HepG2 (cell line): ENCODE measurements around the gene CCDC93. TPM values are rescaled to one million over a fixed set of nuclear protein-coding genes. Genes with fewer than 3 reads are reported as not detected.

Experiments used
- ATF2 ChIP-seq: sonication (generic); formaldehyde crosslinking; IDR thresholded peaks from 2 replicates; pipeline ENCODE4 v1.4.0; 2020; ENCODE audit warnings: missing genetic modification reagents
- CTCF ChIP-seq: sonication (generic); formaldehyde crosslinking; IDR thresholded peaks from 2 replicates; pipeline ENCODE4 v1.5.0; 2020; ENCODE audit warnings: mild to moderate bottlenecking, missing genetic modification reagents, moderate library complexity
- DPF2 ChIP-seq: sonication (generic); formaldehyde crosslinking; IDR thresholded peaks from 2 replicates; pipeline ENCODE4 v1.4.0; 2020; ENCODE audit warnings: mild to moderate bottlenecking, low read depth, missing genetic modification reagents, borderline replicate concordance
- KAT2B ChIP-seq: fragments of 150-350 bp; IDR thresholded peaks from 2 replicates; pipeline ENCODE4 v1.6.1; 2014; ENCODE audit warnings: low read depth, low read length, borderline replicate concordance
- PCBP1 ChIP-seq: fragments of 200-400 bp; formaldehyde crosslinking; IDR thresholded peaks from 2 replicates; pipeline ENCODE4 v1.6.1; 2017; ENCODE audit warnings: mild to moderate bottlenecking, low read depth, low read length, borderline replicate concordance
- RBFOX2 ChIP-seq: fragments of 200-400 bp; formaldehyde crosslinking; IDR thresholded peaks from 2 replicates; pipeline ENCODE4 v1.6.1; 2017; ENCODE audit warnings: low read depth, mild to moderate bottlenecking, low read length
- SOX5 ChIP-seq: IDR thresholded peaks from 2 replicates; pipeline ENCODE4 v1.6.1; 2016; ENCODE audit warnings: borderline replicate concordance
- SP5 ChIP-seq: IDR thresholded peaks from 2 replicates; pipeline ENCODE4 v1.6.1; 2016; ENCODE audit warnings: low read depth, borderline replicate concordance
- ZBTB38 ChIP-seq: sonication (generic); formaldehyde crosslinking; IDR thresholded peaks from 2 replicates; pipeline ENCODE4 v1.5.1; 2020; ENCODE audit warnings: mild to moderate bottlenecking, missing genetic modification reagents
- ZBTB40 ChIP-seq, 2 experiments: fragments of 450-650 bp in 1 of 2; sonication (generic) in 1 of 2; formaldehyde crosslinking in 1 of 2; IDR thresholded peaks; 2 replicates each; pipeline versions ENCODE4 v1.6.1 to v1.8.0; 2016 to 2022; ENCODE audit warnings: antibody characterized with exemption in 1 of 2, mild to moderate bottlenecking in 1 of 2, missing genetic modification reagents in 1 of 2
- ZNF10 ChIP-seq: sonication (generic); formaldehyde crosslinking; IDR thresholded peaks from 2 replicates; pipeline ENCODE4 v1.4.0; 2020; ENCODE audit warnings: mild to moderate bottlenecking, low read depth, missing genetic modification reagents, borderline replicate concordance
- ZNF253 ChIP-seq: sonication (generic); formaldehyde crosslinking; IDR thresholded peaks from 2 replicates; pipeline ENCODE4 v1.8.0; 2022; ENCODE audit warnings: mild to moderate bottlenecking, missing genetic modification reagents, borderline replicate concordance
- ZNF558 ChIP-seq: sonication (generic); formaldehyde crosslinking; IDR thresholded peaks from 2 replicates; pipeline ENCODE4 v1.9.0; 2022; ENCODE audit warnings: mild to moderate bottlenecking, missing genetic modification reagents, borderline replicate concordance
- ZNF83 ChIP-seq: sonication (generic); formaldehyde crosslinking; IDR thresholded peaks from 2 replicates; pipeline ENCODE4 v1.4.0; 2020; ENCODE audit warnings: missing genetic modification reagents, mild to moderate bottlenecking, borderline replicate concordance
- ZSCAN29 ChIP-seq: sonication (generic); formaldehyde crosslinking; conservative IDR thresholded peaks from 2 replicates; pipeline ENCODE4 v1.4.0; 2020; ENCODE audit warnings: mild to moderate bottlenecking, missing genetic modification reagents
- polyA plus RNA-seq, 8 experiments: library from polyadenylated mRNA; depleted of rRNA in 3 of 8; stranded (reverse) in 7 of 8; unstranded in 1 of 8; fragments of >200 nt; fragmentation: Illumina TruSeq in 4 of 8; extraction: Trizol in 4 of 8; gene quantifications; 2 replicates each; pipeline versions ENCODE4 v1.2.1 to v1.2.3, GENCODE V29; 2011 to 2016; ENCODE audit warnings: low read depth in 4 of 8, missing spikeins in 1 of 8, mixed read lengths in 1 of 8; ENCODE audit not compliant: insufficient read depth in 1 of 8
- total RNA-seq, 5 experiments: library from RNA; depleted of rRNA; stranded (reverse); fragments of >200 nt; fragmentation: Illumina TruSeq; extraction: Trizol; gene quantifications; 2 replicates each; pipeline ENCODE4 v1.2.3, GENCODE V29; 2016; ENCODE audit warnings: low read depth in 1 of 5

The CCDC93 gene
- total and polyA plus RNA-seq, 2 of the 13 experiments (the other 11 are each of a cell fraction or from before 2014, with no cell fraction given), result 37.2 to 53.2 TPM

GRCh38 chr2:118013724-118014491, at the start of gene CCDC93 (continued):
- no peak for TF ChIP-seq ZNF253 (CRISPR knock-in tag)
- TF ChIP-seq ZNF10, result no peak
- peak; percentile 42; the same call in 1 of the 2 replicates for TF ChIP-seq SP5 (CRISPR knock-in tag)
- no peak; the same call in 1 of the 2 replicates for TF ChIP-seq SOX5 (CRISPR knock-in tag)
- TF ChIP-seq ATF2 (CRISPR knock-in tag), result peak; percentile 23
- peak; percentile 86; the same call in 1 of the 2 replicates for TF ChIP-seq RBFOX2
- no peak for TF ChIP-seq DPF2 (CRISPR knock-in tag)
- TF ChIP-seq ZNF83 (CRISPR knock-in tag), result no peak; the same call in 1 of the 2 replicates
- no peak for TF ChIP-seq ZBTB38
- TF ChIP-seq PCBP1, result no peak
- TF ChIP-seq ZBTB40 (IDR thresholded peaks at IDR 0.05), result no peak
- TF ChIP-seq ZBTB40 (CRISPR knock-in tag; IDR thresholded peaks at IDR 0.05), result 0 out of 2 replicates have a peak, but pooled peaks have one; percentile 4
- TF ChIP-seq KAT2B, result no peak
- TF ChIP-seq ZSCAN29 (CRISPR knock-in tag), result peak; percentile 58; the same call in 1 of the 2 replicates
- TF ChIP-seq CTCF (CRISPR knock-in tag), result 0 out of 2 replicates have a peak, but pooled peaks have one; percentile 1
- peak; percentile 83; the same call in 1 of the 2 replicates for TF ChIP-seq ZNF558 (CRISPR knock-in tag)
